GM12878 (cell line): ENCODE results near the gene SPIRE1.

Experiments
- CTCF ChIP-seq, 3 experiments: IDR thresholded peaks in 2 of 3; conservative IDR thresholded peaks in 1 of 3; 2 replicates each; pipeline ENCODE4 v1.5.1; 2011; ENCODE audit warnings: low read depth in 3 of 3, low read length in 3 of 3, mild to moderate bottlenecking in 3 of 3, control low read depth in 2 of 3, moderate library complexity in 2 of 3, inconsistent platforms in 1 of 3, mixed read lengths in 1 of 3; ENCODE audit not compliant: control insufficient read depth in 2 of 3, insufficient read depth in 1 of 3; ENCODE audit errors: extremely low read depth in 1 of 3
- ELK1 ChIP-seq: IDR thresholded peaks from 2 replicates; pipeline ENCODE4 v1.6.1; 2012; ENCODE audit warnings: low read depth, low read length, improper control_type of control experiment
- POLR2AphosphoS2 ChIP-seq: IDR thresholded peaks from 2 replicates; pipeline ENCODE4 v1.6.1; 2011; ENCODE audit warnings: low read depth, mild to moderate bottlenecking, low read length, improper control_type of control experiment, moderate library complexity
- SMC3 ChIP-seq: IDR thresholded peaks from 2 replicates; pipeline ENCODE4 v1.6.1; 2011; ENCODE audit warnings: low read length, improper control_type of control experiment, borderline replicate concordance

GRCh38 chr18:12462242-12462641, 195.7 kb downstream of the SPIRE1 start:
- TF ChIP-seq SMC3 (no peak), POLR2AphosphoS2 (no peak), CTCF (IDR thresholded peaks at IDR 0.05 in 2 of 3, conservative IDR thresholded peaks at IDR 0.05 in 1 of 3; ENCODE audit: control insufficient read depth in 2 of 3, extremely low read depth in 1 of 3, insufficient read depth in 1 of 3, low read depth in 3 of 3, low read length in 3 of 3) (no peak), ELK1 (no peak)
